IMR-90 (cell line): Measurements from ENCODE around the gene MBTPS2. TPM values are rescaled to one million over a fixed set of nuclear protein-coding genes. Genes with fewer than 3 reads are reported as not detected.

Experiments used
- ATAC-seq: fragments of 200-7000 bp; cut with Tn5 transposase; 2 replicates; pipeline ENCODE4 v1.9.1; 2020; ENCODE audit warnings: low read depth, mild to moderate bottlenecking, moderate library complexity
- Bru-seq: library from RNA; stranded (reverse); fragments of 400-500 nt; gene quantifications from one replicate; lab custom pipeline; 2021; lab: Mats Ljungman, UMichigan
- BruChase-seq, 2 experiments: library from RNA; stranded (reverse); fragments of 400-500 nt; gene quantifications; one replicate each; lab custom pipeline; 2021; lab: Mats Ljungman, UMichigan
- BruUV-seq: library from RNA; stranded (reverse); fragments of 400-500 nt; replicated peaks from 2 replicates; lab custom pipeline; 2021; lab: Mats Ljungman, UMichigan
- CTCF ChIA-PET: fragments of 300-600 bp; formaldehyde crosslinking; extraction: SDS; loops from one replicate; lab custom pipeline; 2021; ENCODE audit warnings: antibody characterized with exemption; lab: Yijun Ruan, JAX
- POLR2A ChIA-PET: fragments of 300-600 bp; sonication (Branson Sonifier 250); formaldehyde crosslinking; loops from one replicate; lab custom pipeline; 2022; ENCODE audit warnings: antibody characterized with exemption; ENCODE audit not compliant: unreplicated experiment; lab: Charles Lee
- DNase-seq: peaks from one replicate; pipeline ENCODE4 v3.0.0; 2013
- H2AFZ ChIP-seq: replicated peaks from 2 replicates; pipeline ENCODE3; 2013; ENCODE audit warnings: low read length, mild to moderate bottlenecking; ENCODE audit not compliant: poor library complexity
- H2AK5ac ChIP-seq: 2 replicates; pipeline ENCODE4 v1.6.1; 2013; ENCODE audit warnings: low read depth, low read length, inconsistent platforms
- H2AK9ac ChIP-seq: replicated peaks from 2 replicates; pipeline ENCODE3; 2013; ENCODE audit warnings: mild to moderate bottlenecking, low read depth, low read length, moderate library complexity; ENCODE audit not compliant: poor library complexity
- H2BK120ac ChIP-seq: 2 replicates; pipeline ENCODE4 v1.6.1; 2013; ENCODE audit warnings: low read depth, low read length, inconsistent platforms
- H2BK15ac ChIP-seq: 3 replicates; pipeline ENCODE4 v1.6.1; 2013; ENCODE audit warnings: low read depth, low read length, inconsistent platforms
- H2BK20ac ChIP-seq: 2 replicates; pipeline ENCODE4 v1.6.1; 2013; ENCODE audit warnings: low read depth, mild to moderate bottlenecking, inconsistent platforms, low read length, moderate library complexity
- H2BK5ac ChIP-seq: 2 replicates; pipeline ENCODE4 v1.6.1; 2013; ENCODE audit warnings: mild to moderate bottlenecking, low read depth, low read length, inconsistent platforms; ENCODE audit not compliant: poor library complexity, severe bottlenecking
- H3K14ac ChIP-seq: replicated peaks from 2 replicates; pipeline ENCODE4 v1.6.1; 2013; ENCODE audit warnings: low read depth, low read length, inconsistent platforms
- H3K18ac ChIP-seq: 2 replicates; pipeline ENCODE4 v1.6.1; 2013; ENCODE audit warnings: low read depth, low read length, control low read depth
- H3K23ac ChIP-seq: 2 replicates; pipeline ENCODE4 v1.6.1; 2013; ENCODE audit warnings: low read depth, low read length, inconsistent platforms
- H3K27ac ChIP-seq: 2 replicates; pipeline ENCODE4 v1.5.1; 2013; ENCODE audit warnings: mild to moderate bottlenecking, control low read depth, low read length; ENCODE audit not compliant: insufficient read depth
- H3K27me3 ChIP-seq: 2 replicates; pipeline ENCODE4 v1.6.1; 2013; ENCODE audit warnings: low read length; ENCODE audit not compliant: control insufficient read depth, insufficient read depth
- H3K36me3 ChIP-seq: 2 replicates; pipeline ENCODE4 v1.6.1; 2013; ENCODE audit warnings: low read length, mixed read lengths; ENCODE audit not compliant: control insufficient read depth, insufficient read depth
- H3K4ac ChIP-seq: 2 replicates; pipeline ENCODE4 v1.6.1; 2013; ENCODE audit warnings: low read depth, low read length, inconsistent platforms
- H3K4me1 ChIP-seq: 2 replicates; pipeline ENCODE4 v1.6.1; 2013; ENCODE audit warnings: low read length, mixed read lengths; ENCODE audit not compliant: control insufficient read depth, insufficient read depth
- H3K4me2 ChIP-seq: 2 replicates; pipeline ENCODE4 v1.6.1; 2013; ENCODE audit warnings: low read depth, mild to moderate bottlenecking, control low read depth, low read length, moderate library complexity
- H3K4me3 ChIP-seq: 2 replicates; pipeline ENCODE4 v1.5.1; 2013; ENCODE audit warnings: low read depth, mild to moderate bottlenecking, control low read depth, low read length, moderate library complexity; ENCODE audit not compliant: insufficient read depth
- H3K56ac ChIP-seq: 2 replicates; pipeline ENCODE4 v1.6.1; 2013; ENCODE audit warnings: low read length, inconsistent platforms; ENCODE audit not compliant: insufficient read depth; ENCODE audit errors: extremely low read depth
- H3K79me1 ChIP-seq, 2 experiments: 2 replicates each; pipeline ENCODE4 v1.6.1; 2013; ENCODE audit warnings: low read length in 2 of 2, inconsistent platforms in 1 of 2, low read depth in 1 of 2
- H3K9ac ChIP-seq: 2 replicates; pipeline ENCODE4 v1.6.1; 2013; ENCODE audit warnings: low read depth, low read length, control low read depth
- H3K9me1 ChIP-seq: 2 replicates; pipeline ENCODE4 v1.6.1; 2013; ENCODE audit warnings: low read length, inconsistent platforms; ENCODE audit not compliant: insufficient read depth
- H3K9me3 ChIP-seq: 2 replicates; pipeline ENCODE4 v1.6.1; 2013; ENCODE audit warnings: low read length; ENCODE audit not compliant: control insufficient read depth, insufficient read depth
- H4K20me1 ChIP-seq: 2 replicates; pipeline ENCODE4 v1.6.1; 2013; ENCODE audit warnings: low read length, inconsistent platforms; ENCODE audit not compliant: insufficient read depth
- H4K5ac ChIP-seq: 2 replicates; pipeline ENCODE4 v1.6.1; 2013; ENCODE audit warnings: mild to moderate bottlenecking, low read depth, low read length, control low read depth
- H4K8ac ChIP-seq, 2 experiments: 2 replicates each; pipeline ENCODE4 v1.6.1; 2013; ENCODE audit warnings: low read depth in 2 of 2, low read length in 2 of 2, control low read depth in 1 of 2, inconsistent platforms in 1 of 2
- H4K91ac ChIP-seq: 2 replicates; pipeline ENCODE4 v1.6.1; 2013; ENCODE audit warnings: low read depth, low read length, inconsistent platforms; ENCODE audit not compliant: insufficient read depth
- CHD1 ChIP-seq: IDR thresholded peaks from 2 replicates; pipeline ENCODE4 v1.6.1; 2012; ENCODE audit warnings: low read depth, low read length, improper control_type of control experiment
- MAZ ChIP-seq: IDR thresholded peaks from 2 replicates; pipeline ENCODE4 v1.6.1; 2012; ENCODE audit warnings: low read depth, mild to moderate bottlenecking, low read length, improper control_type of control experiment, moderate library complexity, borderline replicate concordance
- MXI1 ChIP-seq: IDR thresholded peaks from 2 replicates; pipeline ENCODE4 v1.6.1; 2012; ENCODE audit warnings: low read depth, mild to moderate bottlenecking, low read length, moderate library complexity, borderline replicate concordance
- POLR2A ChIP-seq: IDR thresholded peaks from 2 replicates; pipeline ENCODE4 v1.6.1; 2012; ENCODE audit warnings: mild to moderate bottlenecking, low read depth, low read length
- RAD21 ChIP-seq: IDR thresholded peaks from 2 replicates; pipeline ENCODE4 v1.6.1; 2012; ENCODE audit warnings: low read length, improper control_type of control experiment
- RCOR1 ChIP-seq: IDR thresholded peaks from 2 replicates; pipeline ENCODE4 v1.6.1; 2012; ENCODE audit warnings: mild to moderate bottlenecking, low read length, improper control_type of control experiment; ENCODE audit not compliant: insufficient replicate concordance
- RFX5 ChIP-seq: IDR thresholded peaks from 2 replicates; pipeline ENCODE4 v1.8.0; 2012; ENCODE audit warnings: low read depth, mild to moderate bottlenecking, low read length, moderate library complexity
- SMC3 ChIP-seq: fragments of 150-350 bp; IDR thresholded peaks from 2 replicates; pipeline ENCODE4 v1.6.1; 2016; ENCODE audit warnings: low read depth, mild to moderate bottlenecking, antibody characterized with exemption, low read length, moderate library complexity
- WGBS, 2 experiments: methylation state at CpG; one replicate each; pipeline versions ENCODE4 v1.1.5 to v1.1.7; 2013; ENCODE audit warnings: missing lambda C conversion rate in 2 of 2; ENCODE audit not compliant: insufficient read length in 1 of 2; ENCODE audit errors: extremely low coverage in 2 of 2; 5-methylcytosine and 5-hydroxymethylcytosine counted together
- dilution Hi-C: fragments of 300-500 bp; cut with HindIII; formaldehyde crosslinking; loops from one replicate; pipeline ENCODE4 v1.14.3; 2018; ENCODE audit warnings: low sequenced_read_pairs; ENCODE audit not compliant: unreplicated experiment
- in situ Hi-C: fragments of 300-500 bp; cut with MboI; formaldehyde crosslinking; loops from 3 replicates; pipeline ENCODE4 v1.14.3; 2019; ENCODE audit warnings: low sequenced_read_pairs, inconsistent platforms, mixed read lengths
- intact Hi-C: fragments of 100-400 bp; cut with micrococcal nuclease; formaldehyde crosslinking; loops from 2 replicates; pipeline ENCODE4 v1.10.0; 2022
- long read RNA-seq: library from polyadenylated mRNA; unstranded; transcript quantifications from one replicate; pipeline ENCODE4 v2.0.0, GENCODE V29; 2021; ENCODE audit not compliant: unreplicated experiment
- polyA plus RNA-seq, 3 experiments: library from polyadenylated mRNA; depleted of rRNA; stranded (reverse); fragments of >200 nt; gene quantifications; 2 replicates each; pipeline ENCODE4 v1.2.3, GENCODE V29; 2012; ENCODE audit warnings: low replicate concordance in 1 of 3
- total RNA-seq: library from RNA; depleted of rRNA; stranded (reverse); fragments of >200 nt; gene quantifications from 2 replicates; pipeline ENCODE4 v1.2.3, GENCODE V29; 2012; rRNA removed
- TF ChIP-seq, protein P1 (sequence below): conservative IDR thresholded peaks from 2 replicates; pipeline ENCODE4 v1.5.1; 2012; ENCODE audit warnings: mild to moderate bottlenecking, low read depth, low read length, improper control_type of control experiment

MBTPS2 gene
- 4.7 and 6.9 TPM in 2 replicates for total RNA-seq
- polyA plus RNA-seq (2012; rRNA removed): 10.2 and 12.4 TPM in 2 replicates
- polyA plus RNA-seq (2012; cell fraction: cytosol; rRNA removed): 2.6 and 3.7 TPM in 2 replicates
- 1.3 and 5.8 TPM in 2 replicates for polyA plus RNA-seq (2012; cell fraction: nucleus; rRNA removed; ENCODE audit: low replicate concordance)
- Bru-seq, nascent RNA: percentile 62 among the genes with signal in this experiment
- percentile 71 among the genes with signal in this experiment for BruChase-seq, experiment 1, labeled RNA remaining after a 6-hour chase
- BruChase-seq, experiment 2, labeled RNA remaining after a 2-hour chase: percentile 63 among the genes with signal in this experiment
- long read RNA-seq, full-length matches to known transcripts: 69 of 89 reads
- long read RNA-seq, partial matches to known transcripts: 7 of 89 reads
- long read RNA-seq, other reads (novel, unspliced or antisense): 13 of 89 reads

DNA sequence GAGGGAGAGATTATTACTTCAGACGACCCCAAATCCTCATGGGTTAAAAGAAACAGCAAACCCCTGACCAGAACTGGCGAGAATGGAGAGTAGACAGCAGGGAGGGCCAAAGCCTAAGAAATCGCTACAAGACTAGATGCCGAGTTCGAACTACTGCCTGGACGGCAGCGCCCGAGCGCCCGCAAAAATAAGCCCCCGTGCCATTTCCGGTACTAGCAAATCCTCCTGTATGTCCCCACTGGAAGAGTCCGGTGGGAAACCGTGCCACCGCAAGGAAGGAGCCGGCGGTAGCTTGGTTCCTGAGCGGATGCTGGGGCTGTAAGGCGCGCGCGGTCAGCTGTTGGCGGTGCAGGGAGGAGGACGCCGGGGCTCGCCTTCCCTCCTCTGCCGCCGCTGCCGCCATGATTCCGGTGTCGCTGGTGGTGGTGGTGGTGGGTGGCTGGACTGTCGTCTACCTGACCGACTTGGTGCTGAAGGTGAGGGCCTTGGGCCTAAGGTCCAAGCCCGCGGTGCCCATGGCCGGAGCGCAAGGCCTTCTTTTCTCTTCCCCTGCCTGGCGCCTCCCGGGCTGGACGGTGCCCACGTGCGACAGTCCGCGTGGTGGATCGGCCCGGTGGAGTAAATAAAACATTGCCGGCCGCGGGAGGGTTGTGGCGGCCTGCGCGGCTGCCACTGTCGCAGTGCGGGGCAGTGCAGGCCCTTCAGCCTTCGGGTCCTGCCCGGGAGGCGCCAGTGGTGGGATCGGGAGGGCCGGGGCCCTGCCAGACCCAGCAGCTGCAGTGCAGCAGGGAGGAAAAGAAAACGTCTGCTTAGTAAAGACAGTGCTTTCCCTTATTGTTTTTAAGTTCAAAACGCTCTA, at the start of gene MBTPS2:
MBTPS2 (plus strand) TSS at position 284 of the 859 bp plus-strand sequence; CDS start at position 402, 118 bp downstream.
- peak; percentile 93 for ATAC-seq
- Histone ChIP-seq H3K4ac (peak within 1 kb of the TSS; percentile 94), H3K27ac (peak within 1 kb of the TSS; percentile 96), H3K23ac (peak within 1 kb of the TSS; percentile 89; the same call in 1 of the 2 replicates), H3K4me1 (no peaks in the 10 kb centered on the region; the same call in 1 of the 2 replicates), H4K5ac (peak within 1 kb of the TSS; percentile 86), H2BK20ac (no peak within 1 kb of the TSS), H3K4me2 (peak within 1 kb of the TSS; percentile 94), H2BK15ac (no peak within 1 kb of the TSS), H2AFZ (peak within 1 kb of the TSS; percentile 94), H4K20me1 (no peaks in the 10 kb centered on the region), H2AK9ac (peak within 1 kb of the TSS; percentile 87), H4K8ac (peak within 1 kb of the TSS; percentile 1 to 87), H3K9ac (peak within 1 kb of the TSS; percentile 79), H2BK120ac (peak within 1 kb of the TSS; percentile 71), H4K91ac (peak within 1 kb of the TSS; percentile 83), H2AK5ac (peak within 1 kb of the TSS; percentile 23; the same call in 1 of the 2 replicates), H3K4me3 (peak within 1 kb of the TSS; percentile 84), H3K18ac (peak within 1 kb of the TSS; percentile 69), H3K27me3 (no peaks in the 10 kb centered on the region), H3K9me3 (no peaks in the 10 kb centered on the region), H3K9me1 (0 out of 2 replicates have a peak, but pooled peaks cover 3% of the 10 kb centered on the region), H3K79me1 (peaks cover 9 to 13% of the 10 kb centered on the region in 2 experiments; a peak in 3 of 4 replicates), H3K56ac (peak within 1 kb of the TSS; percentile 52), H3K14ac (peak within 1 kb of the TSS; percentile 94), H3K36me3 (no peaks in the 10 kb centered on the region), H2BK5ac (peak within 1 kb of the TSS; percentile 95)
- intact Hi-C loops: loop anchor here (1.0 to 10.0 kb wide), 3 partner anchors 103 to 1305 kb away; no protein-coding TSS in a partner anchor
- DNase-seq: peak; percentile 91
- in situ Hi-C loops: loop anchor here (5.0 kb wide), 1 partner anchor 133 kb away; no protein-coding TSS in a partner anchor
- dilution Hi-C loops: no loop called here
- ChIA-PET POLR2A (no interaction called here), CTCF (interaction anchor here (0.6 kb wide), 2 partner anchors 13 to 1304 kb away, joined by 3 read pairs; no protein-coding TSS in a partner anchor)
- no TSS peak for BruUV-seq
- TF ChIP-seq MXI1: peak; percentile 75
- no peak for TF ChIP-seq RFX5
- TF ChIP-seq, protein P1, sequence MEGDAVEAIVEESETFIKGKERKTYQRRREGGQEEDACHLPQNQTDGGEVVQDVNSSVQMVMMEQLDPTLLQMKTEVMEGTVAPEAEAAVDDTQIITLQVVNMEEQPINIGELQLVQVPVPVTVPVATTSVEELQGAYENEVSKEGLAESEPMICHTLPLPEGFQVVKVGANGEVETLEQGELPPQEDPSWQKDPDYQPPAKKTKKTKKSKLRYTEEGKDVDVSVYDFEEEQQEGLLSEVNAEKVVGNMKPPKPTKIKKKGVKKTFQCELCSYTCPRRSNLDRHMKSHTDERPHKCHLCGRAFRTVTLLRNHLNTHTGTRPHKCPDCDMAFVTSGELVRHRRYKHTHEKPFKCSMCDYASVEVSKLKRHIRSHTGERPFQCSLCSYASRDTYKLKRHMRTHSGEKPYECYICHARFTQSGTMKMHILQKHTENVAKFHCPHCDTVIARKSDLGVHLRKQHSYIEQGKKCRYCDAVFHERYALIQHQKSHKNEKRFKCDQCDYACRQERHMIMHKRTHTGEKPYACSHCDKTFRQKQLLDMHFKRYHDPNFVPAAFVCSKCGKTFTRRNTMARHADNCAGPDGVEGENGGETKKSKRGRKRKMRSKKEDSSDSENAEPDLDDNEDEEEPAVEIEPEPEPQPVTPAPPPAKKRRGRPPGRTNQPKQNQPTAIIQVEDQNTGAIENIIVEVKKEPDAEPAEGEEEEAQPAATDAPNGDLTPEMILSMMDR: peak; percentile 50
- peak; percentile 72 for TF ChIP-seq RCOR1
- TF ChIP-seq CHD1: no peak
- peak; percentile 81 for TF ChIP-seq POLR2A
- peak; percentile 57; the same call in 1 of the 2 replicates for TF ChIP-seq MAZ
- TF ChIP-seq SMC3: peak; percentile 39; the same call in 1 of the 2 replicates
- TF ChIP-seq RAD21: peak; percentile 65
- 36% methylated on average over 21 of the region's 61 CpGs; no CpG with 5 or more reads in 1 of the 2 experiments for WGBS, 2 experiments
